Muscle layer of duodenum (tissue), 2 donors: ENCODE results near the gene PILRB.
"Not testable (repeated sequence)": the region's sequence is repeated elsewhere in the genome, so short reads cannot be mapped to it uniquely, and the experiment has no call there.

ENCODE experiments used
- H3K27ac ChIP-seq: one replicate; pipeline ENCODE4 v1.7.0; 2013; ENCODE audit warnings: mild to moderate bottlenecking, low read length
- H3K27me3 ChIP-seq: one replicate; pipeline ENCODE4 v1.7.0; 2013; ENCODE audit warnings: low read depth, mild to moderate bottlenecking, control low read depth, low read length
- H3K36me3 ChIP-seq, 2 donors: one replicate each; pipeline ENCODE4 v1.7.0; 2013; ENCODE audit warnings: low read length in 2 of 2, control low read depth in 1 of 2, mild to moderate bottlenecking in 1 of 2; ENCODE audit not compliant: insufficient read depth in 2 of 2, control insufficient read depth in 1 of 2
- H3K4me1 ChIP-seq, 2 donors: one replicate each; pipeline ENCODE4 v1.7.0; 2013; ENCODE audit warnings: low read length in 2 of 2, mild to moderate bottlenecking in 2 of 2, control low read depth in 1 of 2, moderate library complexity in 1 of 2; ENCODE audit not compliant: insufficient read depth in 2 of 2, control insufficient read depth in 1 of 2
- H3K4me3 ChIP-seq, 2 donors: one replicate each; pipeline ENCODE4 v1.7.0; 2013; ENCODE audit warnings: low read length in 2 of 2, low read depth in 1 of 2, mild to moderate bottlenecking in 1 of 2
- H3K9me3 ChIP-seq, 2 donors: one replicate each; pipeline ENCODE4 v1.7.0; 2013; ENCODE audit warnings: low read length in 2 of 2, control low read depth in 1 of 2, mild to moderate bottlenecking in 1 of 2; ENCODE audit not compliant: control insufficient read depth in 1 of 2
- donor health status: healthy.

Gene PILRB

DNA sequence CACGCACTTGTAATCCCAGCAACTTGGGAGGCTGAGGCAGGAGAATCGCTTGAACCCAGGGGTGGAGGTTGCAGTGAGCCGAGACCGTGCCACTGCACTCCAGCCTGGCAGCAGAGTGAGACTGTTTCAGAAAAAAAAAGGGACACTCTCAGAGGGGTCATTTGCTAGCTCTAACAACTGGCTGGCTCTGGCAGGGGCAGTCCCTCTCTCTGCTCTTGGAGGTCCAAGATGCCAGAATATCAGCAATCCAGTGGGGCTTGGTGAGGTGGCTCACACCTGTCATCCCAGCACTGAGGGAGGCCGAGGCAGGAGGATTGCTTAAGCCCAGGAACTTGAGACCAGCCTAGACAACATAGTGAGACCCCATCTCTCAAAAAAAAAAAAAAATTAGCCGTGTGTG, 12.8 kb downstream of the PILRB start:
- Histone ChIP-seq H3K36me3 (peaks cover 4 to 8% of the 10 kb centered on the region in 2 donors), H3K4me1 (no peaks in the 10 kb centered on the region), H3K27ac (no peak overlapping the region), H3K4me3 (no peak overlapping the region), H3K27me3 (no peaks in the 10 kb centered on the region), H3K9me3 (no peaks in the 10 kb centered on the region)

DNA sequence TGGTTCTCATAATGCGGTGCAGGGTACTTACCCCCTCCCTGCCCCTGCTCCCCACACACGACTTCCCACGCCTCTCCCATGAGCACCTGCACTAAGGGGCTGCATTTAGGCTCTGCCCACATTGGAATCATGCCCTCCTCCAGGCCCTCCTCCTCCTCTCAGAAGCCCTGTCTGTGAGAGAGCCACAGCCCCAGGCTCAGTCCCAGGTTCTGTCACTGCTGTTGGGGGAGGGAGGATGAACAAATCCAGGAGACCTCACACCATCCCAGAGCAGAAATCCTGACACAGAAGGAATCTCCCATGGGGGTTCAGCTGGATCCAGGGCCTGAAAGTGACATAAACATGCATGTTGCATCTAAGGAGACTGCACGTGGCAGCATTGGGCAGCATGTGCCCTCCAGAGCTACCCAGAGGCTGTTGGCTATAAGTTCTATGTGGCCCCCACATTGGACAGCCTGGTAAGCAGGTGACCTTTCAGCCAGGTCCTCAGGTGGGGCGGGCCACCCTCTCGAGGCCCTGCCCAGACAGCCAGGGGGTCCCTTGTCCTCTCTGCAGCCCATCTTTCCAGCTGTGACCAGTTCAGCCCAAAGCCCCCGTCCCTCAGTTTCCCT, 13.7 kb downstream of the PILRB start:
- H3K27ac ChIP-seq = no peak overlapping the region
- no peaks in the 10 kb centered on the region for H3K9me3 ChIP-seq

DNA sequence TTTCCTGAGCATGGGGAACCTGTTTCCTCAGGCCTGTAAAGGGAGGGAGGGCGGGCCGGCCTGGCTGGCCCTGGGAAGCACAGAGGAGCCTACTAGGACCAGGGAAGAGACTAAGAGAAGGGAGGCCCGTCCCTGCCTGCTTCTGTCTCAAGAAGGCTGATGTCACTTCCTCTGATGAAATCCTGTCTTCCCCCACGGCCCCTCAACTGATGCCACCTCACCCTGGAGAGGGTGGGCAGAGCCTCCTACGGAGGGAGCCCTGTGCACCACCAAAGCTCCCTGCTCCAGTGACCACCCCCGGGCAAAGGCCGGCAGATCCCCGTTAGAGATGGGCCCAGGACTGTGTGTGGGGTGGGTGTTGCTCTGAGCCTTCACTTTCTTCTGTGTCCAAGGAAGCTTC, 14.3 kb downstream of the PILRB start:
- H3K36me3 ChIP-seq = peaks cover 4% of the 10 kb centered on the region in 2 donors
- no peaks in the 10 kb centered on the region for H3K27me3 ChIP-seq
- H3K9me3 ChIP-seq = no peaks in the 10 kb centered on the region
- H3K27ac ChIP-seq = peak overlapping the region; percentile 63
- H3K4me1 ChIP-seq = no peaks in the 10 kb centered on the region
- no peak overlapping the region for H3K4me3 ChIP-seq

More for the DNA sequence above, 13.7 kb downstream of the PILRB start:
- Histone ChIP-seq H3K27me3 (no peaks in the 10 kb centered on the region), H3K4me1 (no peaks in the 10 kb centered on the region), H3K4me3 (no peak overlapping the region), H3K36me3 (peaks cover 4 to 8% of the 10 kb centered on the region in 2 donors)

DNA sequence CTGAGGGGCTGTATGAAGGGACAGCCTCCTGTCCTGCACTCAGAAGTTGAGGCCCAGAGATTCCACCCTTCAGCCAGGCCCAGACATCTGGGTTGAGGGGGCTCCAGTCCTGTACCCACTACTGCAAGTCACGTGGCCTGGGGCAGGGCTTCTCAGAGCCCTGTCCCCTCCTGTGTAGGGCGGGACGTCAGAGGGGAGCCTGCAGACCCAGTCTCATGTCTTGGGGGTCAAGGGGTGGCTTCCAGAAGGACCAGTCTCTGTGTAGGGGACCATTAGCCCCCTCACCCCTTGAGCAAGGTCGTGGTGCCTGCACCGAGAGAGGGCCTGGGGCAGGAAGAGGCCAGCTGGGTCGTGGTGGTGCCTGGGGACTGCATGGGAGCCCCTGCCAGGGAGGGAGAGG, 14.8 kb downstream of the PILRB start:
- Histone ChIP-seq H3K9me3 (no peaks in the 10 kb centered on the region), H3K27ac (peak overlapping the region; percentile 63), H3K4me1 (no peaks in the 10 kb centered on the region), H3K27me3 (no peaks in the 10 kb centered on the region), H3K4me3 (no peak overlapping the region), H3K36me3 (peaks cover 0 to under 1% of the 10 kb centered on the region in 2 donors)

DNA sequence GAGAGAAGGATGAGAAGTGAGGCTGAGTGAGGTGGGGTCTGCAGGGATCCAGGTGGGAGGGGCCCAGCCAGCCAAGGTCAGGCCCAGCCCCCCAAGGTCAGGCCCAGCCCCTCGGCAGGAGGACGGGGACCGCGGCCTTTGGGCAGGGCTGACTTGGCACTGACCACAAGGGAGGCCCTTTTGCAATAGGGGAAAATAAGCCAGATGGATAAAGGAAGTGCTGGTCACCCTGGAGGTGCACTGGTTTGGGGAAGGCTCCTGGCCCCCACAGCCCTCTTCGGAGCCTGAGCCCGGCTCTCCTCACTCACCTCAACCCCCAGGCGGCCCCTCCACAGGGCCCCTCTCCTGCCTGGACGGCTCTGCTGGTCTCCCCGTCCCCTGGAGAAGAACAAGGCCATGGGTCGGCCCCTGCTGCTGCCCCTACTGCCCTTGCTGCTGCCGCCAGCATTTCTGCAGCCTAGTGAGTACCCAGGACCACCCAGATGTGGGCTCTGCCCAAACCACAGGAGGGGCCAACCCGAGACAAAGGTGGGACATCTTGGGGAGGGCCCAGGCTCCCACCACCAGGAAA, 15.4 kb downstream of the PILRB start, which contains the start of gene PILRA:
TSS of gene PILRA (plus strand) at position 227 of the 571 bp plus-strand sequence. CDS start at position 397, 170 bp downstream.
- H3K27me3 ChIP-seq = no peaks in the 10 kb centered on the region
- H3K4me1 ChIP-seq = no peaks in the 10 kb centered on the region
- H3K27ac ChIP-seq = peak within 1 kb of the TSS; percentile 63
- no peaks in the 10 kb centered on the region for H3K36me3 ChIP-seq
- H3K9me3 ChIP-seq = no peaks in the 10 kb centered on the region
- peak within 1 kb of the TSS in 1 of 2 donors; percentile 37 for H3K4me3 ChIP-seq

DNA sequence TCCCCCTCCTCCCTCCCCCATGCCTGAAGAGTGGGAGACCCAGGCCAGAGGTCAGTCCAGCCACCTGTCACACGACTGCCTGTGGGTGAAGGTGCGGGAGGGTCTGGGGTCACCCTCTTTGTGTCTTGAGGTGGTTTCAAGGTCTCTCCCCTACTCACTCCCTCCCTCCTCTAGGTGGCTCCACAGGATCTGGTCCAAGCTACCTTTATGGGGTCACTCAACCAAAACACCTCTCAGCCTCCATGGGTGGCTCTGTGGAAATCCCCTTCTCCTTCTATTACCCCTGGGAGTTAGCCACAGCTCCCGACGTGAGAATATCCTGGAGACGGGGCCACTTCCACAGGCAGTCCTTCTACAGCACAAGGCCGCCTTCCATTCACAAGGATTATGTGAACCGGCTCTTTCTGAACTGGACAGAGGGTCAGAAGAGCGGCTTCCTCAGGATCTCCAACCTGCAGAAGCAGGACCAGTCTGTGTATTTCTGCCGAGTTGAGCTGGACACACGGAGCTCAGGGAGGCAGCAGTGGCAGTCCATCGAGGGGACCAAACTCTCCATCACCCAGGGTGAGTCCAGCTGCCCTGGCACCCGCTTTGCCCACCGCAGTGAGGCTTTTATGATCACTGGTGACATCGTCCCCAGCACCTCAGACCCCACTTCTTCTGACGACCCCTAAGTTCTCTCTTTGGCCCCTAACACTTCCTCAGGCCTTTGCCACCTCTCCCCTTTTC, 16.1 kb downstream of the PILRB start:
- peak overlapping the region in 1 of 2 donors; percentile 37 for H3K4me3 ChIP-seq
- not testable (repeated sequence) for H3K9me3 ChIP-seq, H3K4me1 ChIP-seq, H3K36me3 ChIP-seq, H3K27ac ChIP-seq, H3K27me3 ChIP-seq

DNA sequence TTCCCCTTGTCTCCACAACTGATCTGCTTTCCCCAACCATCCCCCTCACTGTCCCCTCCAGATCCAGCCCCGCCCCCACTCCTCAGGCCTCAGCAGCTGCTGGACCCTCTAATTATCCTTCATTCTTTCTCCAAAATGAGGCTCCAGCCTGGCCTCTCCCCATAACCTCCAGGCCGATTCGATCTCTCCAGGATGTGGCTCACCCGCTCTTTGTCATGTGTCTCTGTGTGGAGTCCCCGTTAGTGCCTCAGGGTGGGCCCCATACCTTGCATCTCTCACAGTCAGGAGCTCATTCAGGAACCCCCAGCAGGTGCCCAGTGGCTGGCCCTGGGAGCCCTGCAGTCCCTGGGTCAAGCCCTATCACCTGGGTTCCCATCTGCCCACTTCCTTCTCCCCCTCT, 16.7 kb downstream of the PILRB start:
- no peaks in the 10 kb centered on the region for H3K4me1 ChIP-seq
- no peaks in the 10 kb centered on the region for H3K27me3 ChIP-seq
- H3K36me3 ChIP-seq = no peaks in the 10 kb centered on the region
- no peaks in the 10 kb centered on the region for H3K9me3 ChIP-seq
- peak overlapping the region in 1 of 2 donors; percentile 37 for H3K4me3 ChIP-seq
- H3K27ac ChIP-seq = no peak overlapping the region

DNA sequence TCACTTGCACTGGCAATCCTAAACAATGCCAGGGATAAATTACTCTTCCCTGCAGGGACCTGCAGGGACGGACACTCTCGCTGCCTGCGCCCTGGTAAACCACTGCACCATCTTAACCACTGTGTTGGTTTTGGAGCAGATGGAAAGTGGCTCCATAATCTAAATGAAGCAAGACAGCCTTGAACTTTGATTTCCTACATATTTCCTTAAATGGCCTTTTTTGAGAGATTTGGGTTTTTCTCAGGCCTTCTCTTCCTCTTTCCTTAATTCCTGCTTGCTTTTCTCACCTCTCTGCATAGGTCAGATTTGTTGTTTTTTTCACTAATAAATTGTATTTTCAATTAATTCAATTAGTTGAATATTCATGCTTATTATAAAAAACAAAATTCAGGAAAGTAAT, 18.1 kb downstream of the PILRB start:
- peaks cover 0 to 5% of the 10 kb centered on the region in 2 donors for H3K36me3 ChIP-seq
- H3K27ac ChIP-seq = no peak overlapping the region
- H3K4me3 ChIP-seq = no peak overlapping the region
- H3K9me3 ChIP-seq = no peaks in the 10 kb centered on the region
- no peaks in the 10 kb centered on the region for H3K4me1 ChIP-seq
- H3K27me3 ChIP-seq = no peaks in the 10 kb centered on the region

DNA sequence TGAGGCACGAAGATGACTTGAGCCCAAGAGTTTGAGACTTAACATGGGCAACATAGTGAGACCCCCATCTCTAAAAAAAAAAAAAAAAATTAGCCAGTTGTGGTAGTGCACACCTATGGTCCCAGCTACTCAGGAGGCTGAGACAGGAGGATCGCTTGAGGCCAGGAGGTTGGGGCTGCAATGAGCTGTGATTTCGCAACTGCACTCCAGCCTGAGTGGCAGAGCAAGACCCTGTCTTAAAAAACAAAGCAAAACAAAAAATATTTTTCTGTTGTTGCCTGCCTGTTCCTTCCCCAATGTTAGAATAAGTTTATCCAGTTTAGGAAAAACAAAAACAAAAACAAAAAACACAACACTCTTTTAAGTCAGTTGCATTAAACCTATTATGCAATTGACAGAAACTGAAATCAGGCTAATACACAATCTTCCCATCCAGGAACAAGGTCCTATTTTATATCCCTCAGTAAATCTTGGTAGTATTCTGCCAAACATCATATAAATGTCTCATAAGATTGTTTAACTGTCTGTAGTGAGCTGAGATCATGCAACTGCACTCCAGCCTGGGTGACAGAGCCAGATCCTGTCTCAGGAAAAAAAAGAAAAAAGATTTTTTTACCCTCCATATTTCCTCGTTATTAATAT, 20.3 kb downstream of the PILRB start:
- no peaks in the 10 kb centered on the region for H3K27me3 ChIP-seq
- H3K27ac ChIP-seq = no peak overlapping the region
- H3K36me3 ChIP-seq = peaks cover 0 to 5% of the 10 kb centered on the region in 2 donors
- no peak overlapping the region for H3K4me3 ChIP-seq
- no peaks in the 10 kb centered on the region for H3K4me1 ChIP-seq
- no peaks in the 10 kb centered on the region for H3K9me3 ChIP-seq

DNA sequence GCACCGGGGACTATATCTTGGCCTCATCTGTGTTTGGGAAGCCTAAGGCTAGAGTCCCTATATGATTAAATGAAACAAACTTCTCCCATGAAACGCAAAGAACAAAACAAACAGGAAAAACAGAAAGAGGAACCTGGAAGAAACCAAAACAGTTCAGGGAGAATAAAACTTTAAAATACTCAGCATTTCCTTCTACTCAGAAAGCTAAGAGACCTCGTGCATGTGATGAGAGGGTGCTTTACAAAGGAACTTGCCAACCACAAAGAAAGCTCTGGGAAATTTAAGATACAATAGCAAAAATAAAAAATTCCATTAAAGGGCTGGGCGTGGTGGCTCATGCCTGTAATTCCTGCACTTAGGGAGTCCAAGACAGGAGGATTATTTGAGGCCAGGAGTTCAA, 22.3 kb downstream of the PILRB start:
- H3K27me3 ChIP-seq = no peaks in the 10 kb centered on the region
- H3K27ac ChIP-seq = peak overlapping the region; percentile 43
- H3K36me3 ChIP-seq = peaks cover 0 to 5% of the 10 kb centered on the region in 2 donors
- no peaks in the 10 kb centered on the region for H3K9me3 ChIP-seq
- no peaks in the 10 kb centered on the region for H3K4me1 ChIP-seq
- H3K4me3 ChIP-seq = no peak overlapping the region

DNA sequence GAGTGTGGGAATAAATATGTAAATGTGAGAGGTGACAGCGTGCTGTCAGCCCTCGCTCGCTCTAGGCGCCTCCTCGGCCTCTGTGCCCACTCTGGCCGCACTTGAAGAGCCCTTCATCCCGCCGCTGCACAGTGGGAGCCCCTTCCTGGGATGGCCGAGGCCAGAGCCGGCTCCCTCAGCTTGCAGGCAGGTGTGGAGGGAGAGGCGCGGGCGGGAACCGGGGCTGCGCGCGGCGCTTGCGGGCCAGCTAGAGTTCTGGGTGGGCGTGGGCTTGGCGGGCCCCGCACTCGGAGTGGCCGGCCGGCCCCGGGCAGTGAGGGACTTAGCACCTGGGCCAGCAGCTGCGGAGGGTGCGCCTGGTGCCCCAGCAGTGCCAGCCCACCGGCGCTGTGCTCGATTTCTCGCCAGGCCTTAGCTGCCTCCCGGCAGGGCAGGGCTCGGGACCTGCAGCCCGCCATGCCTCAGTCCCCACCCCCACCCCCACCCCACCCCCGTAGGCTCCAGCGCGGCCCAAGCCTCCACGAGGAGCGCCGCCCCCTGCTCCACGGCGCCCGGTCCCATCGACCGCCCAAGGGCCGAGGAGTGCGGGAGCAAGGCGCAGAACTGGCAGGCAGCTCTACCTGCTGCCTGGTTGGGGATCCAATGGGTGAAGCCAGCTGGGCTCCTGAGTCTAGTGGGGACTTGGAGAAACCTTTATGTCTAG, 23.8 kb downstream of the PILRB start:
- H3K36me3 ChIP-seq, H3K27me3 ChIP-seq, H3K27ac ChIP-seq, H3K9me3 ChIP-seq, H3K4me3 ChIP-seq, H3K4me1 ChIP-seq: not testable (repeated sequence)
